PC-9 (cell line): ENCODE results near the gene ETV4.

ENCODE experiments used
- EZH2 ChIP-seq: fragments of 200-600 bp; sonication (generic); IDR thresholded peaks from 2 replicates; pipeline ENCODE4 v1.8.0; 2017; ENCODE audit warnings: antibody characterized with exemption, low read depth
- TF ChIP-seq, protein P1 (sequence below): fragments of 200-600 bp; sonication (generic); conservative IDR thresholded peaks from 2 replicates; pipeline ENCODE4 v1.6.1; 2017; ENCODE audit warnings: mixed run types, antibody characterized with exemption, mild to moderate bottlenecking, moderate library complexity

DNA sequence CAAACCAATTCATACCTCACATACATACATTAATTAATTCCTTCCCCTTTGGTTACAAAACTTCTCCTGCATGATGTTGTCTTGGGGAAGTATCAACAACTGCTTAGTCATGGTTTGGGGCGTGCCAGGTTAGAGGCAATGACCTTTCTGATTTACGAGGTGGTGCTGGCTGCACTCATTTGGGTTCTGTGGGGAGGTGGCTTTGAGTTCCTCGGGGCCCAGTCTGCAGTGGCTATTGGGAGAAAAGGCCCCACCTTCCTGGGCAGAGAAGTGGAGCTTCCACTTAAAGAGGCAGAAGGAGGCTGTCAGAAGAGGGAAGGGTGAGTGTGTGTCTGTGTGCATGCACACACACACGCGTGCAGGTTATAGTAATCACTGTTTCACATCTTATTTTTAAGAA lies 10.2 kb upstream of the ETV4 start:
- TF ChIP-seq, protein P1, sequence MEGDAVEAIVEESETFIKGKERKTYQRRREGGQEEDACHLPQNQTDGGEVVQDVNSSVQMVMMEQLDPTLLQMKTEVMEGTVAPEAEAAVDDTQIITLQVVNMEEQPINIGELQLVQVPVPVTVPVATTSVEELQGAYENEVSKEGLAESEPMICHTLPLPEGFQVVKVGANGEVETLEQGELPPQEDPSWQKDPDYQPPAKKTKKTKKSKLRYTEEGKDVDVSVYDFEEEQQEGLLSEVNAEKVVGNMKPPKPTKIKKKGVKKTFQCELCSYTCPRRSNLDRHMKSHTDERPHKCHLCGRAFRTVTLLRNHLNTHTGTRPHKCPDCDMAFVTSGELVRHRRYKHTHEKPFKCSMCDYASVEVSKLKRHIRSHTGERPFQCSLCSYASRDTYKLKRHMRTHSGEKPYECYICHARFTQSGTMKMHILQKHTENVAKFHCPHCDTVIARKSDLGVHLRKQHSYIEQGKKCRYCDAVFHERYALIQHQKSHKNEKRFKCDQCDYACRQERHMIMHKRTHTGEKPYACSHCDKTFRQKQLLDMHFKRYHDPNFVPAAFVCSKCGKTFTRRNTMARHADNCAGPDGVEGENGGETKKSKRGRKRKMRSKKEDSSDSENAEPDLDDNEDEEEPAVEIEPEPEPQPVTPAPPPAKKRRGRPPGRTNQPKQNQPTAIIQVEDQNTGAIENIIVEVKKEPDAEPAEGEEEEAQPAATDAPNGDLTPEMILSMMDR, result no peak
- TF ChIP-seq EZH2, result no peak
